Posterior cingulate gyrus (tissue), 11 donors: Measurements from ENCODE around the gene CNOT8.
"Not testable (repeated sequence)": the region's sequence is repeated elsewhere in the genome, so short reads cannot be mapped to it uniquely, and the experiment has no call there.

ENCODE experiments used
- DNase-seq, 10 donors: peaks; one replicate each; pipeline versions ENCODE4 v3.0.0 to v3.0.0-alpha.2; 2020 to 2021; ENCODE audit warnings: mixed read lengths in 3 of 10
- intact Hi-C: fragments of 100-400 bp; cut with DNase I; formaldehyde crosslinking; loops from one replicate; pipeline ENCODE4 v1.15.1; 2023

Gene CNOT8

GRCh38 chr5:154832804-154833203 lies 25.6 kb upstream of the CNOT8 start:
- intact Hi-C loops = not testable (repeated sequence)

GRCh38 chr5:154834053-154834452 lies 24.4 kb upstream of the CNOT8 start:
- intact Hi-C loops = no loop called here
- no peak for DNase-seq

More at GRCh38 chr5:154832804-154833203, 25.6 kb upstream of the CNOT8 start:
- not testable (repeated sequence) for DNase-seq

- DNase-seq, intact Hi-C loops: not testable (repeated sequence)
Observed at GRCh38 chr5:154835701-154836052, 22.8 kb upstream of the CNOT8 start.

DNA sequence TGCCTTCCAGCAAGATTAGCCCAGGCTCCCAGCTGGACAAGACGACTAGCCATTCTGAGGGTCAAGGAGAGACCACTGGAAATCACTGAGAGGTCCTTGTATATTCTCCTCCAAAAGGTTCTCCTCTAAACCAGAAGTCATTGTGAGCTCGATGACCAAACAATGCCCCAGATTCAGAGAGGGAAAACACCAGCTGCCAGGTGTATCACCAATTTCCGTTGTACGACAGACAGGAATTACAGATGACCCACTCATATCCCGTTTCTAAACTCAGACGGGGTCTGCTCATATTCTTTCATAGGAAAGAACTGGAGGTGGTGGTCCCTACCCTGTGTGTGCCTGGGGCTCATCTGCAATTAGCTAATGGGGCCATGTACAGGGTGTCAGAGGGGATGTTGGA lies 22.2 kb upstream of the CNOT8 start:
- intact Hi-C loops = no loop called here
- DNase-seq = no peak

- DNase-seq = no peak
- intact Hi-C loops = no loop called here
Observed at GRCh38 chr5:154837009-154837901, 21.2 kb upstream of the CNOT8 start.

DNA sequence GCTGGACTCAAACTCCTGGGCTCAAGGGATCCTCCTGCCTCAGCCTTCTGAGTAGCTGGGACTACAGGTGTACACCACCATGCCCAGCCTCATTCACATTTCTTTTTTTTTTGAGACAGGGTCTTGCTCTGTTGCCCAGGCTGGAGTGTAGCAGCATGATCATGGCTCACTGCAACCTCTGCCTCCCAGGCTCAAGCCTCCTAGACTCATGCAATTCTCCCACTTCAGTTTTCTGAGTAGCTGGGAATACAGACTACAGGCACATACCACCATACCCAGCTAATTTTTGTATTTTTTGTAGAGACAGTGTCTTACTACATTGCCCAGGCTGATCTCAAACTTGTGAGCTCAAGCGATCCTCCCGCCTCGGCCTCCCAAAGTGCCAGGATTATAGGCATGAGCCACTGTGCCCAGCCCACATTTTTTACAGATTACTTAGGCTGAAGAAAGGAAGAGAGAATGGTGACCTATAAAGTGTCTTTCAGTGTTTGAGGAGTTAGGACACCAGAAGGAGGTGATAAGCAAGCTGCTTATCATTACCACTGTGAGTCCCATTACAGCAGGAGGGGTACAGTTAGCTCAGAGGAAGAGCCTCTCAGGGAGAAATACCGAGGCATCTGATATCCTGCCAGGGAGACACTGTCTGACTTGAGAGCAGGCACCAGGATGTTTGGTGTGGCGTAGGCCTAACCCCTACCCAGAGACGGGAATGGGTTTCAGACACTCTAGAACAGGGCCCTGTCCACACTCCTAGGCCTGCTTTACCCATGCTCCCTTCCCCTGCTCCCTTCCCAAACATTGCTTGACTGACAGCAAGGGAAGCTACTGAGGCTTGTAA lies 17.8 kb upstream of the CNOT8 start:
- intact Hi-C loops = no loop called here
- no peak for DNase-seq

- intact Hi-C loops = no loop called here
- no peak for DNase-seq
Observed at GRCh38 chr5:154841273-154841661, 17.2 kb upstream of the CNOT8 start.

GRCh38 chr5:154842689-154843530 lies 15.5 kb upstream of the CNOT8 start:
- DNase-seq = no peak
- intact Hi-C loops = no loop called here

- intact Hi-C loops = no loop called here
- DNase-seq = no peak
Observed at GRCh38 chr5:154844809-154845208, 13.6 kb upstream of the CNOT8 start.

- no peak for DNase-seq
- intact Hi-C loops = no loop called here
Observed at GRCh38 chr5:154849264-154849785, 9.1 kb upstream of the CNOT8 start.

- intact Hi-C loops = no loop called here
- no peak for DNase-seq
Observed at GRCh38 chr5:154849791-154850201, 8.6 kb upstream of the CNOT8 start.

- DNase-seq = peak; percentile 59 to 96 (median 75)
- intact Hi-C loops = no loop called here
Observed at GRCh38 chr5:154850255-154851062, 8.0 kb upstream of the CNOT8 start, which contains the start of gene FAXDC2. Gene FAXDC2, minus strand, starts transcription at chr5:154850603. Its CDS starts 12,425 bp downstream, at chr5:154838178.

DNA sequence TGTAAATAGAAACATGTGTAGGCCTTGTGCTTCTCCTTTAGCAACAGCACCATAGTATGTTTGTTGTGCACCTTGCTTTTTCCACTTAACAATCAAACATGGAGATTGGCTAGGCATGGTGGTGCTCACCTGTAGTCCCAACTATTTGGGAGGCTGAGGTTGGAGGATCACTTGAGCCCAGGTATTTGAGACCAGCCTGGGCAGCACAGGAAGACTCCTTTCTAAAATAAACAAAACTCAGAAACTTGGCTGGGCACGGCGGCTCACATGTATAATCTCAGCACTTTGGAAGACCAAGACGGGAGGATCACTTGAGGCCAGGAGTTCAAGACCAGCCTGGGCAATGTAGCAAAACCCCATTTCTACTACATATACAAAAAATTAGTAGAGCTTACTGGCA lies 7.1 kb upstream of the CNOT8 start:
- intact Hi-C loops = no loop called here
- no peak for DNase-seq

DNA sequence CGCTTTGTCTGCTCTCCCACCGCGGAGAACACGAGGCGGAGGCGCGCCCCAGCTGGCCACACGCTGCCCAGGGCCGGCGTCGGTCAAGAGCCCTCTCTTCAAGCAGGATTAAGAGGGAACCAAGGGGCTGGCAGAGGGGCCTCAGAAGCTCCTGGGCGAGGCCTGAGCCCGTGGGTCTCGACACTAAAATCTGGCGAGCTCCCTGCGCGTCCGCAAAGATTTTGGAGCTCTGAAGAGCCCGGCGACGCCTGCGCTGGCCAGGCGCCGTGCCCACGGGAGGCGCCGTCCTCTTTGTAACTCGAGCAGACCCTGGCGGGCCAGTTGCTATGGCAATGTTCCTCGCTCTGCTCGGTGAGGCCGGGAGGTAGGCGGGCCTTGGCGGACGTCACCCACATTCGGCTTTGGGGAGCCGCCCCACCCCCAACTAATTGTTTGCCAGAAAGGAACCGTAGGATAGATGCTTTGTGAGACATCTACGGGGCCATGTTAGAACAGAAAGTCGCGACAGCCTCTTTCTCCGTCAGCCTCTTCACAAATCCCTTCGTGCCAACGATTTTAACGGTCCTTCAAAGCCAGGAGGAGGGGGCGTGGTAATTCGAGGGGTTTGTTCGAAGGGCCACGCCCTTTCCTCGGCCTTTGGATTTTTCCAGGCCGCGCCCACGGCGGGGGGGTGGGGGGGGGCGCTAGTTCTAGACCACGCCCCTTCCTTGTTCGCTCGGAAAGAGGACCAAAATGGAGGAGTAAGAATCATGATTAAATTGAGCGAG lies 714 bp upstream of the CNOT8 start:
- intact Hi-C loops = loop anchor here (1.0 to 5.0 kb wide), 2 partner anchors 85 to 102 kb away; partner anchors contain the start of genes LARP1 and MRPL22
- peak; percentile 86 to 99 (median 94) for DNase-seq

- no peak for DNase-seq
- intact Hi-C loops = loop anchor here (1.0 to 5.0 kb wide), 2 partner anchors 83 to 104 kb away; partner anchors contain the start of genes LARP1 and MRPL22
Observed at GRCh38 chr5:154858972-154859871, 795 bp downstream of the CNOT8 start.

- DNase-seq = no peak
- intact Hi-C loops = no loop called here
Observed at GRCh38 chr5:154860123-154860522, 1.7 kb downstream of the CNOT8 start.

- no peak for DNase-seq
- intact Hi-C loops = no loop called here
Observed at GRCh38 chr5:154860765-154861164, 2.3 kb downstream of the CNOT8 start.
